ENCODE results near the gene EEFSEC.

Gene EEFSEC

GRCh38 chr3:128290484-128290883, 137.2 kb downstream of the EEFSEC start:
- no peak for DNase-seq

GRCh38 chr3:128293930-128294329, 140.6 kb downstream of the EEFSEC start:
- no peak for DNase-seq

GRCh38 chr3:128294999-128295468, 141.8 kb downstream of the EEFSEC start:
- no peak for DNase-seq

- no peak for DNase-seq
These were observed 143.4 kb downstream of the EEFSEC start for GRCh38 chr3:128296469-128297251.

GRCh38 chr3:128297401-128298138, 144.3 kb downstream of the EEFSEC start:
- no peak for DNase-seq

- no peak for DNase-seq
These were observed 148.1 kb downstream of the EEFSEC start for GRCh38 chr3:128301186-128302023.

- no peak for DNase-seq
These were observed 153.2 kb downstream of the EEFSEC start for GRCh38 chr3:128306481-128306880.

- DNase-seq = no peak
These were observed 153.8 kb downstream of the EEFSEC start for GRCh38 chr3:128307029-128307633.

GRCh38 chr3:128307781-128308469, 154.6 kb downstream of the EEFSEC start:
- DNase-seq = no peak

- no peak for DNase-seq
These were observed 155.7 kb downstream of the EEFSEC start for GRCh38 chr3:128309026-128309425.

- DNase-seq = no peak
These were observed 157.2 kb downstream of the EEFSEC start for GRCh38 chr3:128310286-128311058.

GRCh38 chr3:128311441-128311844, 158.2 kb downstream of the EEFSEC start:
- DNase-seq = no peak

- no peak for DNase-seq
These were observed 159.0 kb downstream of the EEFSEC start for GRCh38 chr3:128312271-128312670.

- DNase-seq = no peak
These were observed 159.9 kb downstream of the EEFSEC start for GRCh38 chr3:128313071-128313725.

- DNase-seq = no peak
These were observed 160.7 kb downstream of the EEFSEC start for GRCh38 chr3:128313935-128314334.

- DNase-seq = no peak
These were observed 162.0 kb downstream of the EEFSEC start for GRCh38 chr3:128315313-128315712.

- no peak for DNase-seq
These were observed 163.2 kb downstream of the EEFSEC start for GRCh38 chr3:128316481-128316891.

- no peak for DNase-seq
These were observed 163.9 kb downstream of the EEFSEC start for GRCh38 chr3:128317101-128317697.

GRCh38 chr3:128317698-128318231, 164.5 kb downstream of the EEFSEC start:
- no peak for DNase-seq

Measured in inflammatory macrophage (primary cell).